RPMI8226 (cell line): ENCODE measurements around the gene PNPLA6.
"Not testable (repeated sequence)": the region's sequence is repeated elsewhere in the genome, so short reads cannot be mapped to it uniquely, and the experiment has no call there.

ENCODE experiments used
- DNase-seq: peaks from one replicate; pipeline ENCODE4 v3.0.0-alpha.2; 2015

The PNPLA6 gene

DNA sequence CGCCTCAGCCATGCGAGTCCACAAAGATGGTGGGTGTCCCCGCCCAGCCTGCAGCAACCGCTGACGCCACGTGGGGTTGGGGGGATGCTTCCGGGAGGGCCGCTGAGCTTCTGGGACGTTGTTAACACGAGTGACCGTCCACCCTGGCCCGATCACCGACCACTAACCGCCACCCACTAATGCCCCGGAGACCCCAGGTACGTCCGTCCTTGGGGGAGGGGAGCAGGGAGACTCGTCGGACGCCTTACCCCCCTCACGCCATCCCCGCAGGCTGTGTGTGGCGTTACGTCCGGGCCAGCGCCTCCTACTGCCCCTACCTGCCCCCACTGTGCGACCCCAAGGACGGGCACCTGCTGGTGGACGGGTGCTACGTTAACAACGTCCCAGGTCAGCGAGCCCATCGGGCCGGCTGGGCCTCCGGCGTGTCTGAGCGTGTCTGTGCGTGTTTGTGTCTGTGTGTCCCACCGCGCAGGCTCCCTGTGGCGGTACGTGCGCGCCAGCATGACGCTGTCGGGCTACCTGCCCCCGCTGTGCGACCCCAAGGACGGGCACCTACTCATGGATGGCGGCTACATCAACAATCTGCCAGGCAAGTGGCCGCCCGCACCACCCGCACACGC is 21.3 kb downstream of the PNPLA6 start:
- DNase-seq = no peak

DNA sequence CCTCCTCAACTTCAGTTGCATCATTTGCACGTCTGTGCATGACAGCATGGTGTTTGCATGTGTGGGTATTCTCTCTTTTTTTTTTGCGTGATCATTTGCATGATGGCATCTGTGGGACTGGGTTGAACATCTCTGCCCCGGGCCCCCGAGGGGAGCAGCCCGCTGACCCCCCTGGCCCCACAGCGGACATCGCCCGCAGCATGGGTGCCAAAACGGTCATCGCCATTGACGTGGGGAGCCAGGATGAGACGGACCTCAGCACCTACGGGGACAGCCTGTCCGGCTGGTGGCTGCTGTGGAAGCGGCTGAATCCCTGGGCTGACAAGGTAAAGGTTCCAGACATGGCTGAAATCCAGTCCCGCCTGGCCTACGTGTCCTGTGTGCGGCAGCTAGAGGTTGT is 23.1 kb downstream of the PNPLA6 start:
- DNase-seq = no peak

DNA sequence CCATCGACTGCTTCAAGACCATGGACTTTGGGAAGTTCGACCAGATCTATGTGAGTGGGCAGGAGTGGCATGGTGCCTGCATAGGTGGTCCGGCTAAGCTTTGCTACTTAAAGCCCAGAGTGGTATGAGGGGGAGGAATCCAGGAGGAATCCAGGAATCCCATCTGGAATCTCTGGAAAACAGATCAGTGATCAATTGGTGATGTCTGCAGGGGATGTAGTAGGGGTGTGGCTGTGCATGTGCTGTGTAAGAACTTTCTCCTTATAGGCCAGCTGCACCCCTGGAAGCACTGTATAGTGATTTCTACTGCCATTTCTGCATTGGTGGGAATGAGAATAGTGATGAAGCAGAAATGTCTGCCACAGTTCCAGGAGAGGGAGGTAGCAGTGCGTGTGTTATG is 23.6 kb downstream of the PNPLA6 start:
- DNase-seq = no peak

DNA sequence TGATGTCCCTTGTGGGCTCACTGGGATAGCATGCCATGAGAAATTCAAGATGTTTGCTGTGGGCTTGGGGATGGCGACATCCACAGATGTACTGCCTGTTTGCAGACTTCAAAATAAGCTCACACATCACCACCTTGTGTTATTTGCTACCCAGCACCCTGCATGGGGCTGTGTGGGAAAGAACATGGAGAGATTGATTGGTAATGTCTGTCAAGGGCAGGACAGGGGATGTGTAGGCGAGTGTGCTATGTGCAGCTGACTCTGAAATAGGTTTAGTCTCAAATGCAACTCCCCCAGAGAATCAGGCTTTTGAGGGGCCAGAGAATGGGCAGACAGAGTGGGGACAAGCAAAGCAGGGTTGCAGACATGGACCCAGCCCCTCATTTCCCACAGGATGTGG is 24.7 kb downstream of the PNPLA6 start:
- DNase-seq = no peak

DNA sequence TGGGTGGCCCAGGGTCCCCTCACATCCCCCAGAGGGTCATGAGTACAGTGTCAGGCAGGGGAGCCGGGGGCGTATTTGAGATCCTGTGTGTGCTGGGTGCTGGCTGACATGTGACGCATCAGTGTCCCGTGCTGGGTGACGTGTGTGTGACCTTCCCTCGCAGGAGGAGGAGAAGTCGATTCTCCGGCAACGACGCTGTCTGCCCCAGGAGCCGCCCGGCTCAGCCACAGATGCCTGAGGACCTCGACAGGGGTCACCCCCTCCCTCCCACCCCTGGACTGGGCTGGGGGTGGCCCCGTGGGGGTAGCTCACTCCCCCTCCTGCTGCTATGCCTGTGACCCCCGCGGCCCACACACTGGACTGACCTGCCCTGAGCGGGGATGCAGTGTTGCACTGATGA is 25.8 kb downstream of the PNPLA6 start:
- no peak for DNase-seq

GRCh38 chr19:7562646-7563393 is 27.3 kb downstream of the PNPLA6 start:
- peak; percentile 40 for DNase-seq

- no peak for DNase-seq
These were observed 29.3 kb downstream of the PNPLA6 start for GRCh38 chr19:7564866-7565265.

DNA sequence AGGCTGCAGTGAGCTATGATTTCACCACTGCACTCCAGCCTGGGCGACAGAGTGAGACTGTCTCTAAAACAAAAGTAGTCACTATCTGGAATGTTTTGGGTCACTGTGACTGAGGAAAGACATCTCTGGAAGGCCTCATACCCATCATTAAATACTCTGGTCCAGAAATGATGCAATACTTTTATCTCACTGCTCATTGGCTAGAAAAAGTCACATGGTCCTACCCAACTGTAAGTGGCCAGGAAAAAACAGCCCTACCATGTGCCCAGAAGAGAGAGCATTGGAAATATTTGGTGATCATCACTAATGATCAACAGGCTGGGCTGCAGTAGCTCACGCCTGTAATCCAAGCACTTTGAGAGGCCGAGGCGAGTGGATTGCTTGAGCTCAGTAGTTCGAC is 29.8 kb downstream of the PNPLA6 start:
- no peak for DNase-seq

DNA sequence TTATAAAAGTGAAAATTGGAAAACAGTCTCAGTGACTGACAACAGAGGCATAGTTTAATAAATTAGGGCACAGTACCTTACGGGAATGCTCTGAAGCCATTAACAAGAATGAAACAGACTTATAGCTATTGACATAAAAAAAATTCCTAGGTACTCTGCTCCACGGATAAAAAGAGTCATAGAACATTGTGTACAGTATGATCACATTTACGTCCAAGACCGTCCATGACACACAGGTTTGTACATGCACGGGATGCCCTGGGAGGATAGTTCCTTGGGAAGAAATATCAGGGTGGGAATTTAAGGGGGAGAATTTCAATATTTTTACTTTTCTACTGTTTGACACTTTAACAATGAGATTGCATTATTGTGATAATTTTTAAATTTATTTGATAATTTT is 35.2 kb downstream of the PNPLA6 start:
- no peak for DNase-seq

GRCh38 chr19:7575434-7576040 is 40.0 kb downstream of the PNPLA6 start:
- DNase-seq = peak; percentile 72

- DNase-seq = not testable (repeated sequence)
These were observed 41.9 kb downstream of the PNPLA6 start for GRCh38 chr19:7577422-7577821.

GRCh38 chr19:7578127-7578526 is 42.6 kb downstream of the PNPLA6 start:
- peak; percentile 71 for DNase-seq

DNA sequence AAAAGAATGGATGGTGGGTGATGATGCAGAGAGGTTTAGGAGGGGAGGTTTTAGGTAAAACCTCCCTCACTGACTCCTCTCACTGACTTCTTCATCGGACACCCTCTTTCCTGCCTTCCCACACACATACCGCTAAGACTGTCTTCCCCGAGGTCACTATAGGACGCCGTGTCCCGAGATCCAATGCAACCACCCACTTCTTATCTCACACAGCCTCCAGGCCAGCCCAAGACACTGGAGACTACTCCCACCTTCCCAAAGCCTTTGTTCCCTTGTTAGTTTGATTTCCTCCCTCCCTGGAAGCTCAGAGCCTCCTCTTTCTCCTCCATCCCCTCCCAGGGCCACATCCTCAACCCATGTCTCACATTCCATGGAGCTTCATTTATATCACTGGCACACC is 43.7 kb downstream of the PNPLA6 start:
- no peak for DNase-seq

DNA sequence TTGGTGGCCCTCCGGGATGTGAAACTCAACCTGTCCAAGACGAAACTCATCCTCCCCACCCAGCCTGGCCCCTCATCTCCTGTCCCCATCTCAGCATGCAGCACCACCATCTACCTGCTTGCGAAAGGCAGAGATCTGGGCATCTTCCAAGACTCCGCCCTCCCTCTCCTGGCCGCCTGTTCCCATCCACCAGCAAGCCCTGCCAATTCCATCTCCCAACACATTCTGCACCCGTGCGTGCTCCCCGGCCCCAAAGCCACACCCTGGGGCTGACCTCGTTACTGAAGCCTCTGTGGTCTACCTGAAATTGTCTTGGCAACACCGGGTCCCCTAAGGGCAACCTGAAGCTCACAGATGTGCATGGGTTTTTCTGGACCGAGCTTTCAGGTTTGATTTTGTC is 46.9 kb downstream of the PNPLA6 start:
- DNase-seq = peak; percentile 47

- no peak for DNase-seq
These were observed 54.3 kb downstream of the PNPLA6 start for GRCh38 chr19:7589822-7590221.

DNA sequence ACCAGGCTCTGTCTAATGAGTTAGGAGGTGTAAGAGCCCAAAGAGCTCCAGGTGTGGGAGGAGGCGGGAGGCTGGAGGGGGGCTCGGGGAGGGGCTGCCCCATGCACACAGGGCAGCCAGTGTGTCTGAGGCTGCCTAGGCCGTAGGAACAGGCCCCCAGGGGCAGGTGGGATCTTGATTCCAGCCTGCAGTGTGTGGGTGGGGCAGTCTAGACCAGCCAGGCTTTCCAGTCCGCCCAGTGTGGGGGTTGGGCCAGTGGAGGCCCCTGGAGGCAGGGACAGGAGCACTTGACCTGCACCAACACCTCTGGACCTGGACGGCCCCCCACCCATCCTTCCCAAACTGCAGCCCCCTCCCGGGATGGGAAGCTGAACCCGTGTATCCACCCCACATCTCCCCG is 54.7 kb downstream of the PNPLA6 start:
- DNase-seq = no peak

- peak; percentile 81 for DNase-seq
These were observed 60.1 kb downstream of the PNPLA6 start, which contains the start of gene CAMSAP3 for GRCh38 chr19:7595466-7596133. CAMSAP3 (plus strand) TSS chr19:7595863; CDS start chr19:7596003, 140 bp downstream.

DNA sequence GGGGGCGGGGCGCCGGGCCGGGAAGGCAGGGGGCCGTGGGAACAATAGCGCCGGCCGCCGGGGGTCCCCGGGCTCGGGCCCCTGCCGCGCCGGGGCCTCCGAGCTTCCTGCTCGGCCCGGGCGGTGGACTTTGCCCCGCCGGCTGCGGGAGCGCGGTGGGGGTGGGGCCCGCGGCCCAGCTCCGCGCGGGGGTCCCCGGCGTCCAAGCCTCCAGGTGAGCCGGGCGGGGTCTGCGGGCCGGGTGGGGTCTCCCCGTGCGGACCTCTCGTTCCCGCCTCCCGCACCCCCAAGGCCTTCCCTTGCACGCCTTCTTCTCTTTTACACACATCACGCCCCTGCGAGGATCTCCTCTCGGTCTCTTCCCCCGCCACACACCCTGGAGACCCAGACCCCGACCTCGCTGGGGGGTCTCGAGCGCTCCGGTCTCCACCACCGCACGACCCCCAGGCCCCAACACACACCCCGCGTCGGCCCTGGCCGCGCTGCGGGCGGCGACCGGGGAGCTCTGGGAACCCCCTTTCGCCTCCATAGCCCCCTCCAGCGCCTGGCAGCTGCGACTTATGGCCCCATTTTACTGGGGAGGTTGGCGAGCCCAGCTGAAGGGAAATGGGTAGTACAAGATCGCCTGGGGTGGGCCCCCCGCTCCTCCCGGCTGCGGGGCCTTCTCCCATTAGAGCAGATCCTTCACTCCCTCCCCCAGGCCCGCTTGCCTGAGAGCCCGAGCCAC is 60.9 kb downstream of the PNPLA6 start:
- DNase-seq = no peak

GRCh38 chr19:7597689-7598088 is 62.2 kb downstream of the PNPLA6 start:
- no peak for DNase-seq

GRCh38 chr19:7598180-7598579 is 62.7 kb downstream of the PNPLA6 start:
- no peak for DNase-seq

DNA sequence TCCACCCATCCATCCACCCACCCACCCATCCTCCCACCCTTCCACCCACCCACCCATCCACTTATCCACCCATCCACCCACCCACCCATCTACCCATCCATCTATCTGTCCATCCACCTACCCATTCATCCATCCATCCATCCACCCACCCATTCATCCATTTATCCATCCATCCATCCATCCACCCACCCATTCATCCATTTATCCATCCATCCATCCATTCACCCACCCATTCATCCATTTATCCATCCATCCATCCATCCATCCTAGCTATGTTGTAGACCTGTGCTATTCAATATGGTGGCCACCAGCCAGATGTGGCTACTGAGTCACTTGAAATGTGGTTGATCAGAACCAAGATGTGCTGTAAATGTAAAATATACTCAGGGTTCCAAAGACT is 65.2 kb downstream of the PNPLA6 start:
- no peak for DNase-seq

DNA sequence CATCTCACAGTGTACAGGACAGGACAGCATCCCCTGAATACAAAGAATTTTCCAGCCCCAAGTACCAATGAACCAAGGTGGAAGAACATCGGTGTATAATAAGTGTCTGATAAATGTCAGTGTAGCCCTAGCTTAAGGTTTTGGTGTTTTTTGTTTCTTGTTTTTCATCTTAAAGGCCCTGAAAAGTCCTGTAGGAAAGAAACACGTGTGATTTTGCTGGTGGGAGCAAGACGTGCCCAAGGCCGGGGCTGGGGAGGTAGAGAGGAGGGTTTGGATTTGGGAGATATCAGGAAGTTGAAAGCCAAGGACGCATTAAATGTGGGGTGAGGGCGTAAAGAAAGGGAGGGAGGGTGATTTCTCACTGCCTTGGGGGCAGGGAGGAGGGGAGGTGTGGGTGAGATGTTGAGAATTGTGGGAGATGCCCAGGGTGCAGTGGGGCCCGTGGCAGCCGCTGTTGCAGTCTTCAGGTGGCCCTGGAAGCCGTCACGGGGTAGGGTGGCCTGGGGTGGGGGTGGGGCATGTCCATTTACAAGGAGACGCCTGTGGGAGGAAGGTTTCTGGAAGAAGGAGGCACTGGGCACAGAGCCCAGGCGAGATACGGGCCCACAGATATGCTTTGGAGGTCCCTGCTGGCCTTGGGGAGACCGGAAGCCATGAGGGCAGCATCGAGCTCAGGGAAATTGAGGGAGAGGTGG is 66.9 kb downstream of the PNPLA6 start:
- no peak for DNase-seq
